Measurements from ENCODE around the gene SRCIN1.

The SRCIN1 gene

DNA sequence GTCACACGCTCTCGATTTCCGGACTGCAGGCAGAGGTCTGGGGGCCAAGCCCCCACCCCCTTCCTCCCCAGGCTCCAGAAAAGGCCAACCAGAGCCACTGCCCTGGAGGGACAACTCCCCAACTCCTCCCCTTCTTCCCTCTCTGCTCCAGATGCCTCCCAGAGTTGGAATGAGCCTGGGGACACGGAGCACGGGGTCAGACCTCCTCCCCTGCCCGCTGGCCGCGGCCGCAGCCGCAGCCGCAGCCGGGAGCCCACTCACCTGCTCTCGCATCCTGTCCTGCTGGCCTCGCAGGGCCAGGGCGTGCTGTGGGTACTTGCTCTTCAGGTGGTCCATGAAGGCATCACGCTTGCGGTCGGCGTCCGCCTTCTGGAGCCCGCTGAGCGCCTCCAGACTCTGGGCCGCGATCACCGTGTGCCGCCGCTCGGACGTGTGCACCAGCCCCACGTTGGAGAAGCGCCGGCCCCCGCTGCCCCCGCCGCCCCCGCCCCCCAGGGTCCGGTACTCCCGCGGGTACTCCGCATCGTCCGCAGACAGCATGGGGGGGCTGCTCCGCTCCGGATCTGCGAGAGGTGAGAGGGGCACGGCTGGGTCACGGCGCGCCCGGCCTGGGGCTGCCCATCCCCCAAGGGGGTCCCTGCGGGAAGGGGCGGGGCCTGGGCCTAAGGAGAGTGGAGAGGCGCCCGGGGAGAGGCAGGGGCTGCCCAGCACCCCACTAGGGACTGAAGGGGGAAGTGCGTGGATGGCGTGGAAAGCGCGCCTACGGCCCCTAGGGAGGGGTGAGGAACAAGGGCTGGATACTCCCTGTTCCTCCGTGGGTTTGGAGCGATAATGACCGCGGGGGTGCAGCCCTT lies 27.3 kb downstream of the SRCIN1 start:
- TF ChIP-seq CTCF (IDR thresholded peaks at IDR 0.05): no peak

- no peak for TF ChIP-seq CTCF (IDR thresholded peaks at IDR 0.05)
These were observed 28.0 kb downstream of the SRCIN1 start for GRCh38 chr17:38577645-38578173.

DNA sequence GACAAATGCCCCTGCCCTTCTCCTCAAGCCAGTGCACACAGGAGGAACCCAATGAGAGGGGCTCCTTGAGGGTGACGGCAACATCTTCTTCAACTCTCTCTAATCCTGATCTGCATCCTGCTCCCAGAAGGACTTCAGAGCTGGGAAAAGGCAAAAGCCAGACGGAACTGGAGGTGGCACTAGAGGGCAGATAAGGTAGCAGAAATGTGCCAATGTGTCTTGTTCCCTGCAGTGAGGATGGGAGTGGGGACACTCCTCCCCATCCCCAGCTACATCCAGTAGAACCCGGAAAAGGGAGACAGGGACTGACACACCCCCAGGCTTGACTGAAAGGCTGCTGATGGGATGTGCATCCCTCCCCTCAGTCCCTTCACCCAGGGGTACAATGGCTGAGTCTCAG lies 28.5 kb downstream of the SRCIN1 start:
- TF ChIP-seq CTCF (IDR thresholded peaks at IDR 0.05): no peak

GRCh38 chr17:38575781-38576180 lies 30.0 kb downstream of the SRCIN1 start:
- no peak for TF ChIP-seq CTCF (IDR thresholded peaks at IDR 0.05)

GRCh38 chr17:38574712-38575111 lies 31.0 kb downstream of the SRCIN1 start:
- no peak for TF ChIP-seq CTCF (IDR thresholded peaks at IDR 0.05)

GRCh38 chr17:38572669-38573365 lies 32.9 kb downstream of the SRCIN1 start:
- TF ChIP-seq CTCF (IDR thresholded peaks at IDR 0.05): no peak

DNA sequence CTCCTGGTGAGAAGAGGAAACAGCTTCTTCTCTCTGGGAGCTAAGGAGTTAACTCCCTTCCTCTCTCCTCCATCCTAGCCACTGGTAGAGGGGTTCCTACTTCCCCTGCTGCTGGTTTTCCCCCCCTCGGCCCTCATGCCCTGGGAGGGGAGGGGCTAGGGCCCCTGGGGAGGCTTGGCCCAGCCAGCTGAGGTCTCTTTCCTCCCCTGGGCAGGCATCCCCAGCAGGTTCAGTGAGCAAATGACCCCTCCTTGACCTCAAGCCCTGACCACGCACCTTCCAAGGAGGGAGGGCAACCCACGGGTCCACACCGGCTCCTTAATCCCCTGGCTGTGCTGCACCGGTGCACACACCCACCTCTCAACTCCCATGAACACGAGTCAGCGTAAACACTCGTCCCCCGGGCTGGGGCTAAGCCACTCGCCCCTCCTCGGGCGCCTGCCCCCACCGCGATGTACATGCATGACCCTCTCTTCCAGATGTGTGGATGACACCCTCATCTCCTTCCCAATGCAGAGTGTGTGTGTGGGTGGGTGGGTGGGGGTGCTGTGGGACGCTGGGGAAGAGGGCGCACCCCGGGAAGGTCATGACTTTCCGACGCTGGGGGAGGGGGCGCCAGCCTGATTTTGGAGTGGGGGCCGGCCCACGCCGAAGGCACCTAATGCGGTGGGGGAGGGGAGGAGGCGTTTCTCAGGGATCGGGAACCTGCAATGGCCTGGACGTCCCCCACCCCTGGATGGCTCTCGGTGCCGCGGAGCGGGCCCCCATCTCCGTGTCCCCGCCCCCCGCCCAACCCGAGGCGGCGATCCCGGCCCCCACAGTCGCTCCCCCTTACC lies 33.7 kb downstream of the SRCIN1 start:
- no peak for TF ChIP-seq CTCF (IDR thresholded peaks at IDR 0.05)

All from LNCAP (cell line).